NCI-H1930 (cell line): ENCODE results near the gene KCNQ1.

Experiments
- DNase-seq, 2 experiments: peaks; one replicate each; lab custom pipeline; 2025; lab: John Stamatoyannopoulos, UW

KCNQ1 gene

DNA sequence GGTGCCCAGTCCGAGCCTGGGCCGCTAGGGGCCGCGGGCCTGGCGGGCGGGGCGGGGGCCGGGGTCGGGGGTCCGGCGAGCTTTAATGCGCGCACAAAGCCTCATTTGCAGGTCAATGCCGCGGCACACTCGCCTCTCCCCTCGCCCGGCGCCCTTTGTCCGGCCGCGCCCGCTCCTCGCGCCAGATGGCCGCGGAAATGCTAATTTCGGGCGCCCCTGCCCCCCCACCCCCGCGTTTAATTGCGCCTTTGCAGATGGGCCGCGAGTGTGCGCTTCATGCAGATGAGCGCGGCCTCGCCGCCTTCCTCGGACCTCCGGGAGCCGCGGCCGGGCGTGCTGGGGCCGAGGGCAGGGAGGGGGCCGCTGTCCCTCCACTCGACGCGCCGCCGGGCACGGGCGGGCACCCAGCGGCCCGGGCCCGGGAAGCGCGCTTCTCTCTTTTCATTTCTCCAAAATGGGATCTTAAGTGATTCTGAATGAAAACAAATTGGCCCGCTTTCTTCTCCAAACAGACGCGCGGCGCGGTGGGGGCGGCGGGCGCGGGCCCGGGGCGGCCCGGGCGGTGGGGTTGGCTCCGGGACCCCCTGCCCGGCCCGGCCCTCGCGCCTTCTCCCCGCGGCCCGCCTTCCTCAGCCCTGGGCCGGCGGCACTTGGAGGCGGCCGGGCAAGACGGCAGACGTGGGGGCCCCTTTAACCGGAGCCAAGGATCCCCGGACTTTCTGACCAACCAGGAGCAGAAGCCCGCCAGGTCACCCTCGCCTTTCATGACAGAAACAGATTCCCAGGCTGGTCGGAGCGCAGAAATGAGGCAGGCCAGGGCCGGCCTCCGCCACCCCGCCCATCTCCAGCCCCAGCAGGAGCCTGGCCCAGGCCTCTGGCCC, 417.8 kb downstream of the KCNQ1 start:
- no peak for DNase-seq

- DNase-seq, result no peak
Measured at GRCh38 chr11:2863276-2863618, 418.4 kb downstream of the KCNQ1 start.

DNA sequence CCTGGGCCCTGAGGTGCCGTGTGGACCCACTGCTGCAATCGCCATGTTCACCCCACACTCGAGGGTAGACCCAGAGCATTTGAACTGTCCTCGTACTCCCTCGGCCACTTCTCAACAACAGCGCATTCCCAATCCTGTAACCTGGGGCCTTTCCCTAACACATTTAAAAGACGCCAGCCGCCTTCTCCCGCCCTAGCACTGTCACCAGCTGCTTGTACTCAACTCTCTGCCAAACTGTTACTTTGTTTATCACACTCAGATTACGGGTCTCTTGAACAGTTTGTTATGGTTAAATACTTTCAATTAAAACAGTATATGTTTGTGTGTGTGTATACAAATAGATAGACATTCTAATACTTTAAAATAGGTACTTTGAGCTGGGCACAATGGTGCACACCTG, 420.1 kb downstream of the KCNQ1 start:
- no peak for DNase-seq

DNA sequence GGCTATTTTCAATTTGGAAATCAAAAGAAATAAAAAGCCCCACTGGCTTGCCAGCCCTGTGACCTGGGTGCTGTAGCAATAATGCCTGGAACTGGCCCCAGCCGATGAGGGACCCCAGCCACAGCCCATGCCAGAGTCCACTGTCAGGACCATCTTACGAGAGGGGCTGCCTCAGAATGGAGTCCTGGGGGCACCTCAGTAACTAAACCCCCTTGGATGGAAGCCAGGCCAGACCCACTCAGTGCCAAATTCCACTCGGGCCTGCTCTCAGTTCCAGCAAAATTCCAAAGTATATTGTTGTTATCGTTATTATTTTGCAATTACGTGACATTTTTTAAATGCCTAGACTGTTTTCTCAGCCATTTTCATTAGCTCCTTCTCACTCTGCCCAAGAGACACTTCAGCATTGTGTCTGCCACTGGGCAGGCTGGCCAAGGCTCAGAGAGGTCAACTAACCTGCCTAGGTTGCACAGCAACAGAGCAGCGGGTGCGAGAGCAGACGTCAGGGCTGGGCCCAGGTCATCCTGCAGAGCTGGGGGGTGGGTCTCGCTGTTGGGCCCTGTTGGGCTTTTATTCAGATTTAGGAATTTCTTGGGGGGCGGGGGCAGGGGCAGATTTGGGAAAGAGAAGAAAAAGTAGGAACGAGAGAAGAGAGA, 421.2 kb downstream of the KCNQ1 start:
- no peak for DNase-seq

DNA sequence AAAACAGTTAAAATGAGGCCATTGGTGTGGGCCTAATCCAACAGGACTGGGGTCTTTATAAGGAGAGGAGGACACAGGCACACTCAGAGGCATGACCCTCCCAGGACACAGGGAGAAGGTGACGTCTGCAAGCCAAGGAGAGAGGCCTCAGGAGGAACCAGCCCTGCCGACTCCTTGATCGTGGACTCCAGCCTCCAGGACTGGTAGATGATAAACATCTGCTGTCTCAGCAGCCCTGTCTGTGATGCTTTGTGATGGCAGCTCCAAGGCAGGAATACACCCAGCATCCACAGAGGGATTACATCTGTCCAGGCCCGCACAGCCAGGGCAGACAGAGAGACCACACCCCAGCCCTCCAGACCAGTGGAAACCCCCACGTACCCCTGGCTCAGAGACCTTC, 422.3 kb downstream of the KCNQ1 start:
- no peak for DNase-seq

- no peak for DNase-seq
Measured at GRCh38 chr11:2867722-2868505, 423.1 kb downstream of the KCNQ1 start.

DNA sequence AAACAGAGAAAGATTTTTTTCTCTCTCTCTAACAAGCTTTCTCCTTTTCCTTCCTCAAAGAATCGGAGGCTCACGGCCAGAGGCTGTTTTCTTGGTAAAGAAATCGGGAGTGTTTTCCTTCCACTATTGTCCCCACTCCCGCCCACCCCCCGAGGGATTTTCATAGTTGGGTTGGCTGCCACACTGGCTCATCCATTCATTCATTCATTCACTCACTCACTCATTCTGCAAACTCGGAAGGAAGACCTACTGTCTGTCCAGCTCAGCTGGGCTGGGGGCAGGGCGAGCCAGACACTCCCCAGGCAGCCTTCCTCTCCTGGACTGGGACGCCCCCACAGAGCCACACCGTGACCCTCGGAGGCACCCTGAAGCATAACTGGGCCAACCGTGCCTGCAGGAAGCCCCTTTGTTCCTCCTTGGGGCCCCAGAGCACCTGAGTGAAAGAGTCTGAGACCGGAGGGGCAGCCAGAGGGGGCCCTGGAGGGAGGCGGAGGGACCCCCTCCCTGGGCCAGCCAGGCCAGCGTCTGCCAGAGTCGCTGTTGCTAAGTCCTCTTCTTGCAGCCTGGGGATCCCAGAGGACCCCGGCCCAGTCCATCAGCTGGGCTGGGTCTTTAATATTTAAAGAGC, 423.8 kb downstream of the KCNQ1 start:
- no peak for DNase-seq

DNA sequence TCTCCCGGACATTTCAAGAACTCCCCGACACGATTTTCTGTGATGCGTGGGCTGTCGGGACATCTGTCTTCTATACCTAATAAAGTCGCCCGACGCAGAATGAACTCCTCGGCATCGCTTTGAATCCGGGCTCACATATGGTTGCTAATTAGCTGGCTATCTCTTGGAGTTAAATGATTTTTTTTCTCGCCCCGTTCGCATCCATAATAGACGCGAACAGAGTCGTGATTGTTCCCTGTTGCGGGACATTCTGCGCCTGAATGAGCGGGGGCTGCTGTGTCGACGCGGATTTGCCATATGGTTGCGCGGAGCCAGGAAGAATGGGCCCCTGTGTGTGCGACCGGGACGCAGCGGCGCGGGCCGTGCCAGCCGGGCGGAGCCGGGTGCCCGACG, 424.3 kb downstream of the KCNQ1 start:
- DNase-seq, result no peak

- no peak for DNase-seq
Measured at GRCh38 chr11:2869561-2870427, 425.0 kb downstream of the KCNQ1 start.

GRCh38 chr11:2870460-2870859, 425.7 kb downstream of the KCNQ1 start:
- no peak for DNase-seq

DNA sequence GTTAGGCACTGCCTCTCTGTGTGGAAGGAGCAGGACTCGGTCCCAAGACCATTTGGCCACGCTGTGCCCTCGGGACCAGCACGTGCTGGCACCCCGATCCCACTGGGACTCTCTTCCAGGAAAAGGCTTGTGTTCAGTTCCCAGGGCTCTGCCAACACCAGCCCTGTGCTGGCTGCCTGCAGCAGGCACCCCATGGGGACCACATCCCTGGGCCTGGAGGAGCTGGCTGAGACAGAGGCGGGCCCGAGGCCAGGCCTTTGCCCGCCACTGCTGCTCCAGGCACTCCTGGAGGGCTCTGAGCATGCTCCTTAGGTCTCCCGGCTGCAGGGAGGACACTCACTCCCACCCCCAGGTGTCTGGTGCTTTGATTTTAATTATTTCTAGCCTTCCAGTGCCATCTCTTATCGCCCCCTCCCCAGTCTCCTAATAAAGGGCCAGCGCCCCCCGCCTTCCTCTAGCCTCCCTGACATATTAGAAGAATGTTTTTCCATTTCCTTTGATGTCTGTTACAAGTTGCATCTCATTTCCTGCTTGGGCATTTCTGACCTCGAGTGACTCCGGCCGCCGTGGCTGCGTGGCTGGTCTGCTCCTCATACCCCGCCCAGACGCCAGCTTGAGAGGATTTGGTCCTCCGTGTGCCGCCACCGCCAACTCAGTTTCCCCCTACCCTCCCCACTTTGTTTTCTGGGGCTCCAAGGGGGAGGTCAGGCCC, 426.3 kb downstream of the KCNQ1 start:
- no peak for DNase-seq

GRCh38 chr11:2874963-2875362, 430.2 kb downstream of the KCNQ1 start:
- no peak for DNase-seq

DNA sequence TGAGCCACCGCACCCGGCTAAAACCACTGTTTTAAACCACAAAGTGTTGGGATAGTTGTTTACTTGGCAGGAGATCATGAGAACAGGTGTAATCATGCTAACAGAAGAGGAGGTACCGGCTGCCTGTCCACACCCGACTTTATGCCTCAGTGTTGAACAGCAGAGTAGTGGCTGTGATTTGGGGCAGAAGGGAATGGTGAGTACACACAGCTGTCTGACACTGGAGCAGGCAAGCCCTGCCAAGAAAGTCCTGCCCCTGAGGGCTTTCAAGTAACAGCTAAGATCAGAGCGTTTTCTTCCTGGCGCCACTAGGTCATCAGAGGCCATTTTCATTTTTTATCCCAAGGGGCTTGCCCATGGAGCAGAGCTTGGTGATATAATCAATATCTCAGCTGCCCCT, 432.7 kb downstream of the KCNQ1 start:
- DNase-seq, result no peak

DNA sequence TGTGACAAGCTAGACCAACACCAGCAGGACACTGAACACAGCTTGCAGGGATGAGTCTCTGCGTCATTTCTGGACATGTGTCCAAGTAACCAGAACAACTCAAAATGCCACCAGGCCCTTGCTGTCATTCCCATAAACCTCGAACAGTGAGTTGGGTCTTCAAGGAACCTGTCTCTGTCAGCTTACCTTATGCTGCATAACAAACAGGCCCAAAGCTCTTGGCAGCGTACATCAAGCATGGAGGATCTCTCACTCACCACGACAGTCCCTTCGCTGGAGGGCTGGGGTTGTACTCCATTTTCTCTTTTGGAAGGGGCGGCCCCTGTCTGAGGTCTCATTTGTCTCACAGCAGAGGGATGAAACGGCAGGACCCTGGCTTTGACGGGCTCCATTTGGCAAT, 434.0 kb downstream of the KCNQ1 start:
- no peak for DNase-seq

GRCh38 chr11:2880646-2881045, 435.8 kb downstream of the KCNQ1 start:
- DNase-seq, result no peak

DNA sequence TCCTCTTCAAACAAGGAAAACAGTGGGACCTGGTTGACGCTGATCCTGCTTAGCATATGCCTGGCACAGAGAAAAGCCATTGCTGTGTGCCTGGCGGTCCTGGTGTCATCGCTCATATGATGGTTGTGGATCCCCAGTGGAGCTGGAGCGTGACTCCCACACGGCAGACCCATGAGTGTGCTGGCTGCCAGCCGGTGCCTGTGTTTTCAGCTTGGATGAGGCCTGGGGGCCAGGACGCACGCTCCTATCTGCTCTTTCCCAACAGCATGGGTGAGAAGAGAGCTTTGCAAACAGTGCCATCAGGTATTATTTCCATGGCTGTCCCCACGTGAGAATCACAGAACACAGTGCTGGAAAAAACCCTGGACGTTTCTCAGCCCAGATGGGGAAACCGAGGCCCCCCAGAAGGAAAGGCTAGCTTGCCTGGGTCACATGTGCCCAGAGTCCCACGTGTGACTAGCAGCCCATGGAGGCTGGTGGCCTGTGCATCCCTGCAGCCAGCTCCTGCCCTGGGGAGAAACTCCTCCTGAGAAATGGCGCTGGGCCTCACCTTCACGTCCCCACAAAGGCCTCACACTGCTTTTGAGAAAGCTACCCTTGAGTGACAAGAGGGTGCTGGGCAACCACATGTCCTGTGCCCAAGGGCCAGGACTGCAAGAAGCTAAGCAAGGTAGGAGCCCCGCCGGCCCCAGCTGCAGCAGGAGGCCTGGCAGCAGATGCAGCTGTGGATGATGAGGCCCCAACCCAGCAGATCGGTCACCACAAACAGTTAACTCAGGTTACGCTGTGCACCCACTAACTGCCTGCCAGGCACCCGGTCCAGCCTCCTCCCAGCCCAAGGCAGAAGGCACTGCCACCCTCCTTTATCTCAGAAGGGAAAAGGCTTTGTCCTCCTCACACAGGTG, 436.5 kb downstream of the KCNQ1 start:
- no peak for DNase-seq

- no peak for DNase-seq
Measured at GRCh38 chr11:2881981-2882375, 437.2 kb downstream of the KCNQ1 start.

- DNase-seq, result no peak
Measured at GRCh38 chr11:2882396-2883110, 437.7 kb downstream of the KCNQ1 start.

DNA sequence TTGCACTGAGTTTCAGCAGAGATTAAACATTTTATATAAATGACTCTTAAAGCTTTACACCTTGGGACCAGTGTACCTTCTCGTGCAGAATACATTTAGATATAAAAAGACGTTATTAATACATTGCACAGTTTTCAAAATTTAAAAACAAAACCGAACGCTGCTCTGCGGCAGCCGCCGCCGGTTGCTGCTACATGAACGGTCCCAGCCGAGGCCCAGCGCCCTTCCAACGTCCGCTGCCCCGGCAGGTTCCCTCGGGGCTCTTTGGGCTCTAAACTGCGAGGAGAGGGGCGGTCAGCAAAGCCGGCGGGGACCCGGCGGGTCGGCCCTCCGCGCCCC, 438.8 kb downstream of the KCNQ1 start:
- DNase-seq, result no peak
